ENCODE measurements around the gene PREPL. TPM values are rescaled to one million over a fixed set of nuclear protein-coding genes. Genes with fewer than 3 reads are reported as not detected.

Gene PREPL
- total and polyA plus RNA-seq, 10 of the 15 experiments (the other 5 are each of a cell fraction or from before 2014, with no cell fraction given) = 9.2 to 43.0 (median 20.4) TPM

- no peak for TF ChIP-seq CHD4 (IDR thresholded peaks at IDR 0.05)
- TF ChIP-seq RCOR1 (conservative IDR thresholded peaks at IDR 0.05; ENCODE audit: low read depth, low read length) = no peak
- no peak for TF ChIP-seq ELK1 (IDR thresholded peaks at IDR 0.05; ENCODE audit: low read depth, low read length)
- no peak for TF ChIP-seq FOS (IDR thresholded peaks at IDR 0.05; ENCODE audit: borderline replicate concordance, extremely low read depth, insufficient read length)
- TF ChIP-seq NKRF (conservative IDR thresholded peaks at IDR 0.05) = no peak
- no peak for TF ChIP-seq ATF3 (IDR thresholded peaks at IDR 0.05; ENCODE audit: borderline replicate concordance, extremely low read depth, low read depth, low read length)
Measured at GRCh38 chr2:44335806-44336538, 25.3 kb downstream of the PREPL start (continued).

- POLR2A ChIA-PET = interaction anchor here (1.3 kb wide), 1 partner anchor 27 kb away, joined by 3 read pairs; the partner anchor contains the start of genes CAMKMT and PREPL
- Histone ChIP-seq H3K9ac (ENCODE audit: control insufficient read depth, insufficient read depth, low read length) (no peak overlapping the region), H3K4me3 (no peak overlapping the region), H3K27me3 (replicated peaks in 1 of 2; ENCODE audit: control insufficient read depth in 2 of 2, insufficient read depth in 2 of 2, low read length in 1 of 2) (no peaks in the 10 kb centered on the region), H3K36me3 (ENCODE audit: control insufficient read depth in 2 of 2, insufficient read depth in 2 of 2, low read length in 1 of 2) (peaks cover 5% of the 10 kb centered on the region in 2 experiments; a peak in 3 of 4 replicates), H2AFZ (ENCODE audit: control insufficient read depth, low read depth, low read length) (no peak overlapping the region), H3K4me1 (ENCODE audit: control insufficient read depth, insufficient read depth, low read length) (no peaks in the 10 kb centered on the region), H3K79me2 (ENCODE audit: control insufficient read depth, insufficient read depth, low read length) (no peaks in the 10 kb centered on the region), H4K20me1 (ENCODE audit: control insufficient read depth, insufficient read depth) (no peaks in the 10 kb centered on the region), H3K27ac (ENCODE audit: control insufficient read depth, insufficient read depth) (no peak overlapping the region), H3K9me3 (replicated peaks; ENCODE audit: control insufficient read depth, insufficient read depth, low read length) (no peaks in the 10 kb centered on the region), H3K4me2 (ENCODE audit: control insufficient read depth, insufficient read depth) (no peak overlapping the region)
- ATAC-seq (no peak), FAIRE-seq (no peak), DNase-seq (ENCODE audit: low read depth, low spot score) (no peak)
- intact Hi-C loops (cut with micrococcal nuclease; ENCODE audit: unreplicated experiment) = no loop called here
- CTCF ChIA-PET = no interaction called here
- SMC1A ChIA-PET (ENCODE audit: uncharacterized antibody, unreplicated experiment) = no interaction called here
- WGBS (ENCODE audit: insufficient coverage, insufficient replicate concordance, low lambda C conversion rate, missing lambda C conversion rate) = 100% methylated on average over 1 of the region's 1 CpG
- BruUV-seq (replicated peaks) = no TSS peak
- RAD21 ChIA-PET (ENCODE audit: unreplicated experiment) = no interaction called here
- in situ Hi-C loops (cut with MboI) = no loop called here
- TF ChIP-seq SMAD5 (IDR thresholded peaks at IDR 0.05; ENCODE audit: low read depth) (no peak), ZNF592 (IDR thresholded peaks at IDR 0.05) (no peak)
Measured at GRCh38 chr2:44333994-44334393, 27.3 kb downstream of the PREPL start.
